GM12801 (cell line): Measurements from ENCODE around the gene GRIK3.

Experiments
- CTCF ChIP-seq: IDR thresholded peaks from one replicate; pipeline ENCODE4 v1.5.1; 2011; ENCODE audit warnings: control low read depth; ENCODE audit not compliant: insufficient read length; ENCODE audit errors: extremely low read depth

GRIK3 gene

GRCh38 chr1:36948606-36949005 is 85.7 kb downstream of the GRIK3 start:
- no peak for TF ChIP-seq CTCF

GRCh38 chr1:36948147-36948546 is 86.2 kb downstream of the GRIK3 start:
- no peak for TF ChIP-seq CTCF

- TF ChIP-seq CTCF: no peak
Measured at GRCh38 chr1:36947384-36947783, 86.9 kb downstream of the GRIK3 start.

GRCh38 chr1:36944883-36945282 is 89.4 kb downstream of the GRIK3 start:
- no peak for TF ChIP-seq CTCF

GRCh38 chr1:36942148-36942547 is 92.2 kb downstream of the GRIK3 start:
- no peak for TF ChIP-seq CTCF

GRCh38 chr1:36941316-36941978 is 92.9 kb downstream of the GRIK3 start:
- TF ChIP-seq CTCF: no peak

- no peak for TF ChIP-seq CTCF
Measured at GRCh38 chr1:36938819-36939218, 95.5 kb downstream of the GRIK3 start.
